Measurements from ENCODE around the gene AP4B1.
A peak's percentile ranks its signal among the peaks of the same experiment; 100 is the strongest.

Gene AP4B1

GRCh38 chr1:113929750-113930498, 25.3 kb upstream of the AP4B1 start:
- DNase-seq: peak; percentile 58

- DNase-seq: peak; percentile 97
These were observed 24.5 kb upstream of the AP4B1 start, which contains the start of gene HIPK1 for GRCh38 chr1:113928941-113929749. Gene HIPK1, plus strand, starts transcription at chr1:113929324.

GRCh38 chr1:113928187-113928930, 23.8 kb upstream of the AP4B1 start:
- DNase-seq: no peak

GRCh38 chr1:113924473-113924872, 19.9 kb upstream of the AP4B1 start:
- DNase-seq: no peak

GRCh38 chr1:113922957-113923356, 18.4 kb upstream of the AP4B1 start:
- no peak for DNase-seq

- no peak for DNase-seq
These were observed 13.6 kb upstream of the AP4B1 start for GRCh38 chr1:113918243-113918642.

GRCh38 chr1:113917400-113918082, 12.9 kb upstream of the AP4B1 start:
- DNase-seq: no peak

GRCh38 chr1:113916974-113917373, 12.4 kb upstream of the AP4B1 start:
- no peak for DNase-seq

GRCh38 chr1:113913887-113914664, 9.5 kb upstream of the AP4B1 start:
- DNase-seq: no peak

- DNase-seq: no peak
These were observed 8.7 kb upstream of the AP4B1 start for GRCh38 chr1:113913312-113913668.

GRCh38 chr1:113912594-113913311, 8.2 kb upstream of the AP4B1 start:
- peak; percentile 85 for DNase-seq

- no peak for DNase-seq
These were observed 849 bp upstream of the AP4B1 start for GRCh38 chr1:113905435-113905861.

GRCh38 chr1:113904293-113904673, 316 bp downstream of the AP4B1 start:
- DNase-seq: no peak

GRCh38 chr1:113903501-113904292, 902 bp downstream of the AP4B1 start:
- no peak for DNase-seq

GRCh38 chr1:113901191-113901590, 3.4 kb downstream of the AP4B1 start:
- no peak for DNase-seq

- DNase-seq: no peak
These were observed 5.5 kb downstream of the AP4B1 start for GRCh38 chr1:113899111-113899510.

GRCh38 chr1:113898241-113898814, 6.3 kb downstream of the AP4B1 start:
- no peak for DNase-seq

- no peak for DNase-seq
These were observed 8.6 kb downstream of the AP4B1 start for GRCh38 chr1:113895961-113896360.

- DNase-seq: no peak
These were observed 9.5 kb downstream of the AP4B1 start for GRCh38 chr1:113895098-113895497.

- DNase-seq: no peak
These were observed 11.3 kb downstream of the AP4B1 start for GRCh38 chr1:113893267-113893666.

Data from right hindlimb (tissue), 1 donor.